IPS-18c (cell line): ENCODE results near the gene RANBP17.
"Not testable (repeated sequence)": the region's sequence is repeated elsewhere in the genome, so short reads cannot be mapped to it uniquely, and the experiment has no call there.

Experiments
- H3K4me3 ChIP-seq: 2 replicates; pipeline ENCODE4 v1.7.0; 2013; ENCODE audit warnings: low read depth, mild to moderate bottlenecking, low read length, moderate library complexity; ENCODE audit not compliant: insufficient read depth
- H3K9me3 ChIP-seq: one replicate; pipeline ENCODE4 v1.6.1; 2013; ENCODE audit warnings: mild to moderate bottlenecking, low read length, moderate library complexity; ENCODE audit not compliant: control insufficient read depth, insufficient read depth

The RANBP17 gene

DNA sequence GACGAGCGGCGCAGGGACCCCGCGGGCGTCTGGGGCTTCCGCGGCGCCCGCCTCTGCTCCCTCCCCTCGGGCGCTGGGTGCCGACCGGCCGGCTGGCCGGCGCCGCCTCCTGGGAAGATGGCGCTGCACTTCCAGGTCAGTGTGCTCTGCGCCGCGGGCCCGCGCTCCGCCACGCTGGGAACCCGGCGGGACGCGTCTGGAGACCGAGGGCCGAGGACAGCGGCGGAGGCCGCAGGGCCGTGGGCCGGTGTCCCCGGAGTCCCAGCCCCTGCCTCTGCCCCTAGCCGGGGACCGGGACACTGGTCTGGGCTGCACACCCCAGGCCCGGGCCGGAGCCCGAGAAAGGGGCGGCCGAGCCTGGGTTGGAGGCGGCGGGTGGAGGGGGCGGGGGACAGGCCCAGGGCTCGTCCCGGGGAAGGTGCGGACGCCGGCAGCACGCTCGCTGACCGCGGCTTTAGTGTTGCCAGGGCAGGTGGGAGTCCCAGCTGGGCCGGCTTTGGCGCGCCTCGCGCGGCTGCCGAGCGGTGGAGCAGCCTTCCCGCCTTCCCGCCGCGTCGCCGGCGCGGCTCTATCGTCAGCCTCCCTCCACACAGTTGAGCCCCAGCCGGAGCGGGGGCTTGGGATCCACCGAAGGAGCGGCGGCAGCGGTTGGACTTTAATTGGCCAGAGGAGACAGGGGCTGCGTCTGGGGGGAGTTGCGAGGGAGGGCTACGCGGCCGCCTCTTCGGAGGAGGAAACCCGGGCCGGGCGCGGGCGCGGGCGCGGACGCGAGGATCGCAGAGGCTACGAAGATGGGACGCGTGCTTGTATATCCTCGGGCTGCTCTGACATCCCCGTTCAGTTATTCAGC lies at the start of gene RANBP17:
Gene RANBP17 (plus strand): TSS at position 102 of the 850 bp plus-strand sequence.
- peak within 1 kb of the TSS; percentile 93 for H3K4me3 ChIP-seq
- H3K9me3 ChIP-seq: no peaks in the 10 kb centered on the region

DNA sequence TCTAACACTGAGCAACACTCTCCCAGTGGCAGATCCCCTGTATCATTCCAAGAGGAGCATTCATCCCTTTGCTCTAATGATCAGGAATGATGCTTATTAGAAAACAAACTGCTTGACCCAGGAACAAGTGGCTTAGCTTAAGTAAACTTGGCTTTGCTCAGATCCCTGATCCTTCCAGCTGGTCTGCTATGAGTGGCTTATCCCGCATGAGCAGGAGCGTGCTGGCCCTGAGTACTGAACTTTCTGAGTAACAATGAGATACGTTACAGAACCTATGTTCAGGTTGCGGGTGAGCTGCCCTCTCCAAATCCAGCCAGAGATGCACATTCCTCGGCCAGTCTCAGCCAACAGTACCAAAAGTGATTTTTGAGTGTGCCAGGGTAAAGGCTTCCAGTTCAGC lies 48.6 kb upstream of the RANBP17 start:
- Histone ChIP-seq H3K4me3 (no peak overlapping the region), H3K9me3 (no peaks in the 10 kb centered on the region)

DNA sequence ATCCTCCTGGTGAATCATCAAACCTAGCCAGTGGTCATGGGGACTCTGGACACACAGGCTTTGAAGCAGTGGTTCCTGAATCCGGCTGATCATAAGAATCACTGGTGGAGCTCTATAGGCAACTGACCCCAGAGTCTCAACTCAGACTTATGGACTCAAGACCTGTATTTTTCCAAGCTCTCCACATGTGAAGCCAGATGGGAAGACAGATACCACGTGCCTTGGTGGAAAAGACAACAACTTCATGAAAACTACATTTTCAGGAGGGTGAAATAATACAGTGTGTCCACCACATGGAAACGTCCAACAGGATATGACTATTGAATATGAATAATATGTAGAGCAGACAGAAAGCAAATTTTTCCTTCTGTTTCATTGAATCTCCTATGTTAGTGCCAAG lies 44.6 kb upstream of the RANBP17 start:
- no peak overlapping the region for H3K4me3 ChIP-seq

DNA sequence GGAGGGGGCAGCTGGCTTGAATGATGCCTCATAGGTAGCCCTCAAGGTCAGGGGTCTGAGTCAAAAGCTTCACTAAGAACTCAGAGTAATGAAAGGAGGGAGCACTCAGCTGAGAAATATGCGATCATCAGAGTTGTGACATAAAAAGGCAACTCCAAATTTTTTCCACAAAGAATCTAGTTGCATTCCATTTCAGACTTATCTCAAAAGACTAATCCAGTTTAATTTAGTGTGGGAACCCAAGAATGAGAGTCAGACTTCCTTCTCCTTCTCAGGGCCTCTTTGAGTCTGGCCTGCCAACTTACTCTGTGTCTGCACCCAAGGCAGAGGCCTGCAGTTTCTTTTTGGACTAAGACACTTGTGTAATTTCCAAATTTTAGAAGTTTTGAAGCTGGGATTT lies 43.6 kb upstream of the RANBP17 start:
- H3K4me3 ChIP-seq: no peak overlapping the region
- no peaks in the 10 kb centered on the region for H3K9me3 ChIP-seq

More for the DNA sequence above, 44.6 kb upstream of the RANBP17 start:
- H3K9me3 ChIP-seq: no peaks in the 10 kb centered on the region

DNA sequence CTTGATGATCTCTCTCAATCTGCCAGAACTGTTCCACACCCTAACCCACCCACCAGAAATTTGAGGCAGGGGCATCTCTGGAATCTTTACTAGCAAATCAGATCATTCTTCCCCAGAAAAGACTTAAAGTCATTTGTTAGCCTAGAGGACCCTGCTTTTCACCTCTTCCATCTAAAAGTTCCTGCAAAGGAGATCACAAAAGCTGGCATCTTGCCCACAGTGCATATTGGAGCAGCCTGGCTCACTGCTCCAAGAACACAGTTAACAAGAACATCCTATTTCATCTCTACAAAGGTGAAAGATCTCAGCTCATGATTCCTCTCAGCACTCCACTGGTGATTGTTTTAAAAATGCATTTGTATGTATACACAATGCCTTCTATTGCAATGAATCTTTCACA lies 42.0 kb upstream of the RANBP17 start:
- no peaks in the 10 kb centered on the region for H3K9me3 ChIP-seq

DNA sequence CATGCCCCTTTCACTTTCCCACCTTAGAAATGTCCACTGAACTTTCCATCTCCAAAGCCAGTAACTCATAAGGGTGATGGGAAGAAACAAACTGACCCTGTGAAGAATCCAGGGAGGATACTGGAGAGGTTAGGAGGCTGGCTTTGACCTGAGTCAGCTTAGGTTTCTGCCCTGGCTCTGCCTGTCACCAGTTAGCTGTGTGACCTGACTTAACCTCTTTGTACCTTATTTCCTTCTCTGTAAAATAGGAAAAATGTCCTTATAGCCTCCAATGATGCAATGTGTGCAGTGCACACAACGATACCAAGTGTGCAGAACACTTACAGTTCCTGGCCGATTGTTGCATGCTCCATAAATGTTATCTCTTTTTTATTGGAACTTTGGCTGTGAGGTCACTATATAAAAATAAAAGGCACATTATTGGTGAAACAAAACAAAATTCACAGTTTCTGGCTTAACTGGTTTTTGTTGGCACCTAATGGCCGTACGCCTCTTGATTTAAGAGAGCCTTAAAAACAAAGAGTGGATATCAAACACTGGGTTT lies 40.5 kb upstream of the RANBP17 start:
- peaks cover 5% of the 10 kb centered on the region for H3K9me3 ChIP-seq
- no peak overlapping the region for H3K4me3 ChIP-seq

More for the DNA sequence above, 42.0 kb upstream of the RANBP17 start:
- no peak overlapping the region; the same call in 1 of the 2 replicates for H3K4me3 ChIP-seq

DNA sequence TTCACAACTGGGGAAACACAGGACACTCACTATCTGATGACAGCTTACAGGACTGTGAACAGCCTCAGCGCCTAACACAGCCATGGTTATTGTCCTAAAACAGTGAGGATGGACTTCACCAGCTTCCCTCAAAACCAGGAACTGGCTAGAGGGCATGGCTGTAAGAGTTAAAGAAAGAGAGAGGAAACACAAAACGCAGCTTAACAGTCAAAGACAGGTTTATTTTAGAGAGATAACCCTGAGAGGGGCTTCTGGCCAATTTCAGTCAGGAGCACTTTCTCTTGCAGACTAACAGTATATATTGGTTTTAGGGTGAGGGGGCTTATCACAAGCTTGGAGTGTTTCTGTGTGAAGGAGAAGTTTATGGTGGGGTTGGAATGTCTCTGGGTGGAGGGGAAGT lies 35.7 kb upstream of the RANBP17 start:
- Histone ChIP-seq H3K9me3 (peaks cover 5% of the 10 kb centered on the region), H3K4me3 (no peak overlapping the region)

DNA sequence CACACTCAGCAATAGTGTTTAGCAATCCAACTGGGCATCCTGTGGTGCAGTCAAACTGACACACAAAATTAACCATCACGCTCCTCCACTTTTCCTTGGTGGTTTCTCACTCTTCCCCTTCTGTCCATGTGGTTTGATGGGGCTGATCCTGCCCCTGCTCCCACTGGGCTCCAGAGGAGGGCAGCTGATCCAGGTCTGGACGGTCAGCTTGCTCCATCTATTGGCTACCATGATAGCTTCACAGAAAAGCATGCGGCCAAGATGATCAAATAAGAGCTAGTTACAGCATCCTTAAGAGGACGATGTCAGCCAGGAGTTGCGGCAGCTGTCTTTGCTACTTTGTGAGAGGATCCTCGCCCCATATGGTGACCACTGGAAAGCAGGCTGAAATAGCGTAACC lies 29.6 kb upstream of the RANBP17 start:
- Histone ChIP-seq H3K4me3 (no peak overlapping the region), H3K9me3 (no peaks in the 10 kb centered on the region)

DNA sequence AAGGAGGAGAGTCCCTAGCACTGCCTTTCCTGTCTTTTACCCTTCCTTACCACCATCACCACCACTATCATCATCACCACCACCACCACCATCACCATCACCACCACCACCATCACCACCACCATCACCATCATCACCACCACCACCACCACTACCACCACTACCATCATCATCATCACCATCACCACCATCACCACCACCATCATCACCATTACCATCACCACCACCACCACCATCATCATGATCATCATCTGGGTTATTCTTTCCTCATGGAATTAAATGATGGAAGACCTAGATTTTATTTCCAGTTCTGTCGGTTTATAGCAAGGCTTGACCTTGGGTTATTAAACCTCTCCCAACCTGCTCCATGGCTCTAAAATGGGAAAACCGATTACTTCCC lies 27.8 kb upstream of the RANBP17 start:
- not testable (repeated sequence) for H3K4me3 ChIP-seq, H3K9me3 ChIP-seq

DNA sequence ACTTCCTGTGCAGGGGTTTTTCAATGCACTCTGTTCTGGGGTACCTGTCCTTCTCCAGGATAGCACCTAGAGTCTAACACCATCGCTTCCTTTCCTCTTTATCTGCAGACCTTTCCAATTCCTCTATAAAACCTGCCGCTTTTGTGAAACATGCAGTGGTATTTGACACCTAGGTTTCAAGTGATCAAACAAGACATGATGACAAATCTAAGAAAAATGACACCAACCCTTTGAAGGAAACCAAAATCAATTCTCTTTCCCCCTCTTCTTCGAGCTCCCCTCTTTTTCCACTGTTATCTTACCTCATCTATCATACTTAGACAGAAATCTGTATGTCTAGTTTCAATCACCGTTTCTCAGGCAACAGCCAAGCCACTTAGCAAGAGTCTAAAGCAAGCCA lies 25.6 kb upstream of the RANBP17 start:
- Histone ChIP-seq H3K9me3 (no peaks in the 10 kb centered on the region), H3K4me3 (no peak overlapping the region)

DNA sequence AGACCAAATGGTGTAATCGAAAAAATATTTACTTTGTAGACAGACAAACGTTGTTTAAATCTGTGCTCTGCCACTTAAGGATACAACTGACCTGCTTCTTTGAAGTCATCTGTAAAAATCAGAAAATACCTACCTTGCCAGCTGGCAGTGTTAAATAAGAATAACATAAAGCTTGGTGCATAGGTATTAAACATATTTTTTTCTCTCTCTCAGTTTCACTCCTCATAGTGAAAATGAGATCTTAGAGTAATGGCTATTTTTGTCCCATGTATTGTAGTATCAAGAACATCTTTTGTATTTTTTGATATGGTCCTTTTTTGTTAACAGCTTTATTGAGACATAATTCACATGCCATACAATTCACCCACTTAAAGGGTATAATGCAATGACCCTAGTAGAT lies 17.9 kb upstream of the RANBP17 start:
- H3K4me3 ChIP-seq: no peak overlapping the region
- no peaks in the 10 kb centered on the region for H3K9me3 ChIP-seq

DNA sequence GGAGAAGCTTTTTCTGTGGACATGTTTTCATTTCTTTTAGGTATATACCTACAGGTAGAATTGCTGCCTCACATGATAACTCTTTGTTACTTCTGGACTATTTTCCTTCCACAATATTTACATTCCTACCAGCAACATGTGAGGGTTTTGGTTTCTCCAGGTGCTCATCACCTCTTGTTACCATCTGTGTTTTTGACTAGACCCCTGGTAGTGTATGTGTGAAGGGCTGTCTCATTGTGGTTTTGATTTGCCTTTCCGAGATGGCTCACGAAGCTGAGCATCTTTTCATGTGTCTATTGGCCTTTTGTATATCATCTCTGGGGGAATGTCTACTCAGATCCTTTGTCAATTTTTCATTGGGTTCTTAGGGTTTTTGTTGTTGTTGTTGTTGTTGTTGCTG lies 17.2 kb upstream of the RANBP17 start:
- no peaks in the 10 kb centered on the region for H3K9me3 ChIP-seq
- no peak overlapping the region for H3K4me3 ChIP-seq

DNA sequence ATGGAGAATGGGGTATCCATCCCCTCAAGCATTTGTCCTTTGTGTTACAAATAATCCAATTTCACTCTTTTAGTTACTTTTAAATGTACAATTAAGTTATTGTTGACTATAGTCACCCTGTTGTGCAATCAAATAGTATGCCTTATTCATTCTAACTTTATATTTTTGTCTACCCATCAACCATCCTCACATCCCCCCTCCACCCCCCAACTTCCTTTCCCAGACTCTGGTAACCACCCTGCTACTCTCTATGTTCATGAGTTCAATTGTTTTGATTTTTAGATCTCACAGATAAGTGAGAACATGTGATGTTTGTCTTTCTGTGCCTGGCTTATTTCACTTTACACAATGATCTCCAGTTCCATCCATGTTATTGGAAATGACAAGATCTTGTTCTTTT lies 15.4 kb upstream of the RANBP17 start:
- Histone ChIP-seq H3K9me3 (no peaks in the 10 kb centered on the region), H3K4me3 (no peak overlapping the region)

DNA sequence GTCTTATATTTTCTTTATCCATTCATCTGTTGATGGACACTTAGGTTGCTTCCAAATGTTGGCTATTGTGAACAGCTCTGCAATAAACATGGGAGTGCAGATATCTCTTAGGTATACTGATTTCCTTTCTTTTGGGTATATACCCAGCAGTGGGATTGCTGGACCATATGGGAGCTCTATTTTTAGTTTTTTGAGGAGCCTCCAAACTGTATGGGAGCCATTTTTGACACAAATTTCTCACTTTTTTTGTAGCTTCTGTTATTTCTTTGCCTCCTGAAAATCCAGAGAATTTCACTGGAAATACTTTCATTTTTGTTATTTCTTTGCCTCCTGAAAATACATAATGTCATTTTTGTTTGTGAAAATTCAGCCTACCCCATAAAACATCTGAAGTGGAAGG lies 15.0 kb upstream of the RANBP17 start:
- no peak overlapping the region for H3K4me3 ChIP-seq
- H3K9me3 ChIP-seq: no peaks in the 10 kb centered on the region

DNA sequence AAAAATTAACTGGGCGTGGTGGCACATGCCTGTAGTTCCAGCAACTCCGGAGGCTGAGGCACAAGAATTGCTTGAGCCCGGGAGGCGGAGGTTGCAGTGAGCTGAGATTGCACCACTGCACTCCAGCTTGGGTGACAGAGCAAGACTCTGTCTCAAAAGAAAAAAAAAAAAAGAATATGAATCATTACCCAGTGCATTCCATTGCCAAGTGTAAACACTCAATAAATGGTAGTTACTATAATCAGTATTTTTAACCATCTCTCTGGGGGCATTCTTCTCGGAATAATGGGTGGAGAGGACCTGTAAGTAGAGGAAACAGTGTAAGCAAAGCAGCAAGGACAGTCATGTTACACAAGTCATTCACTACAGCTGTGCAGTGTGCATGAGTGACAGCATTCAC lies 13.8 kb upstream of the RANBP17 start:
- no peaks in the 10 kb centered on the region for H3K9me3 ChIP-seq
- no peak overlapping the region for H3K4me3 ChIP-seq

DNA sequence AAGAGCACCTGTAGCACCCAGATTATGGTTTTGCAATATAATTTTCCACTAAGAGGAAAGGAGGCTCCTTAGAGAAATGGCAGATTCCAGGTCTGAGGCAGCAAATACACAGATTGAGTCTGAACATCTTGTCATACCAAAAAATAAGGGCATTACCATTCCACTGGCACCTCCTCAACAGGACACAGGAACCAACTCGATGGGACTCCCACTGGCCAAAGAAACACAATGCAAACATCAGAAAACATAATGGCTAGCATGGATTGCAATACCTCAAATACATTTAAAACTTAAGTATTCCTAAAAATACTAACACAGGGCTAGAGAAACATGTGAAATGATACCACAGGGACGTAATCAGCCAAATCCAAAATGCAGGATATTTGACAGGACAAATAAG lies 12.4 kb upstream of the RANBP17 start:
- no peak overlapping the region for H3K4me3 ChIP-seq
- H3K9me3 ChIP-seq: no peaks in the 10 kb centered on the region

DNA sequence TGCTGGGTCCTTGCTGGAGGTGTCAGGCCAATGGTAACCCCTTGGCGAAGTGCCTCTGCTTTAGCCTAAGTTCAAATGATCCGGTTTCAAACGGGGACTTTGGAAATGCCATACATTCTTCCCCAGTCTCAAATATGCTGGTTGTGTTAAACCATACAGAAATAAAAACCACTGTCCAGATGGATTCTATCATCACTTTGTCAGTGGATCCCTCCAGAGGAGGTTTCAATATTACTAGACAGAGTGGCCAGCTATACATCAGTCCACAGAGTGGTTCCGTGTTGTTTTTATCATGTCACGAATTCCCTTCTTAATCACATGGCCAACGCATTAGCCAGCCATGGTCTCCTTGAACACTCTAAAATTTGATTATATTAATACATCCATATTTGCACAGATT lies 7.3 kb upstream of the RANBP17 start:
- H3K9me3 ChIP-seq: no peaks in the 10 kb centered on the region
- H3K4me3 ChIP-seq: no peak overlapping the region

DNA sequence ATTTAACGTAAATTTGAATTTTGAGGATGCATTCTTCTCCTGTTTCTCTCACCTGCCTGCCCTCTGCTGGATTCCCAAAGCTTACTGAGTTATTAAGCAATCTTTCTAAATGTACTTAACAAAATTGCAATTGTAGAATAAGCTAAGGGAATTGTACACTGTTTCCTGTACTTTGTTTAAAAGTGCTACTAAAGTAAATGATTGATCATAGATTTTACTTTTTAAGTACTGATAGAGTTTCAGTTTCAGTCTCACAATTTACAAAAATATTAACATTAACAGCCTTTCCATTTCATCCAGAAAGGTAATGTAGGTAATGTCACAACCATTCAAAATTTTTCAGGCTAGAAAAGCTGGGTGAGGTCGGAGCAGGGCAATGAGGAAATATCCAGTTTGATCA lies 4.8 kb upstream of the RANBP17 start:
- H3K4me3 ChIP-seq: no peak overlapping the region
- H3K9me3 ChIP-seq: no peaks in the 10 kb centered on the region

DNA sequence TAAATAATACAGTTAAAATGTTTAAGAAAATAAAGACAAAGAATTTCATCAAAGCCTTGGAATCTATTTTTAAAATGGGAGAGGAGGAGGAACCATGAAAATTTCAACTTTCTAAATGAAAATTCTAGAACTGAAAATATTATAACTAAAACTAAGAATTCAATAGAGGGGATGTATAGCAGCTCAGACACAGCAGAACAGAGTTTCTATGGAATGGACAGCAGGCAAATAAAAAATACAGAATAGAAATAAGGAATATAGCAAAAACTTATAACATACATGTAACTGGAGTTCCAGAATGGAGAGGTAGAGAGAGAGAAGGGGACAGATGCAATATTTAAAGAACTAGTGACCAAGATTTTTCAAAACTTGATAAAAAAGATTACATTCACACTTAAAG lies 1.4 kb upstream of the RANBP17 start:
- no peaks in the 10 kb centered on the region for H3K9me3 ChIP-seq
- no peak overlapping the region for H3K4me3 ChIP-seq
